Omental fat pad (tissue), 4 donors: ENCODE results near the gene MCM8. TPM values are rescaled to one million over a fixed set of nuclear protein-coding genes. Genes with fewer than 3 reads are reported as not detected.

Experiments used
- ATAC-seq: fragments of 150-250 bp; one replicate; pipeline ENCODE4 v1.9.1; 2016; ENCODE audit warnings: mild to moderate bottlenecking, moderate library complexity; ENCODE audit not compliant: low FRiP score
- DNase-seq: peaks from one replicate; pipeline ENCODE4 v3.0.0-alpha.2; 2019; ENCODE audit warnings: low spot score
- small RNA-seq: library from RNA; depleted of rRNA; stranded (forward); fragments of <200 nt; gene quantifications from one replicate; pipeline ENCODE3, GENCODE V24; 2016
- total RNA-seq, 4 donors: library from RNA; depleted of rRNA; stranded (reverse); fragments of >200 nt; gene quantifications; one replicate each; pipeline ENCODE4 v1.1.0, GENCODE V29; 2016
- TF ChIP-seq, protein P1 (sequence below), 3 donors: fragments of 450-650 bp; IDR thresholded peaks; one replicate each; pipeline ENCODE4 v1.5.1; 2016 to 2017; ENCODE audit warnings: antibody characterized with exemption in 3 of 3, mild to moderate bottlenecking in 3 of 3, moderate library complexity in 2 of 3

MCM8 gene
- total RNA-seq, 4 donors from 2014 or later: 2.3 to 8.0 (median 3.1) TPM

DNA sequence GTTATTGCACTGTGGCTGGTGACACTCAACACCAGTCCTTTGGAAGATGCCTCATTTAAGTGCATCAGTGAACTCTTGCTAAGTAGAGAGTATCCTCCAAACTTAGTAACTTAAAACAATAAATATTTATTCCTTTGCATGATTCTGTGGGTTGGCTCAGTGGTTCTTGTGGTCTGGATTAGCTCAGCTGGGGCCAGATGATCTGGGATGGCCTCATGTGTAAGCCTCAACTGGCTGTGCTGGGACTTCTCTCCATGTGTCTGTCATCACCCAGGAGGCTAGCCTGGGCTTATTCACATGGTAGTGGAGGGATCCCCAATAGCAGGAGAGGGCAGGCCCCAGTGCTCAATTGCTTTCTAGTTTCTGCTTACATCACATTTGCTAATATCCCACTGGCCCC lies 95.1 kb downstream of the MCM8 start:
- TF ChIP-seq, protein P1, sequence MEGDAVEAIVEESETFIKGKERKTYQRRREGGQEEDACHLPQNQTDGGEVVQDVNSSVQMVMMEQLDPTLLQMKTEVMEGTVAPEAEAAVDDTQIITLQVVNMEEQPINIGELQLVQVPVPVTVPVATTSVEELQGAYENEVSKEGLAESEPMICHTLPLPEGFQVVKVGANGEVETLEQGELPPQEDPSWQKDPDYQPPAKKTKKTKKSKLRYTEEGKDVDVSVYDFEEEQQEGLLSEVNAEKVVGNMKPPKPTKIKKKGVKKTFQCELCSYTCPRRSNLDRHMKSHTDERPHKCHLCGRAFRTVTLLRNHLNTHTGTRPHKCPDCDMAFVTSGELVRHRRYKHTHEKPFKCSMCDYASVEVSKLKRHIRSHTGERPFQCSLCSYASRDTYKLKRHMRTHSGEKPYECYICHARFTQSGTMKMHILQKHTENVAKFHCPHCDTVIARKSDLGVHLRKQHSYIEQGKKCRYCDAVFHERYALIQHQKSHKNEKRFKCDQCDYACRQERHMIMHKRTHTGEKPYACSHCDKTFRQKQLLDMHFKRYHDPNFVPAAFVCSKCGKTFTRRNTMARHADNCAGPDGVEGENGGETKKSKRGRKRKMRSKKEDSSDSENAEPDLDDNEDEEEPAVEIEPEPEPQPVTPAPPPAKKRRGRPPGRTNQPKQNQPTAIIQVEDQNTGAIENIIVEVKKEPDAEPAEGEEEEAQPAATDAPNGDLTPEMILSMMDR (IDR thresholded peaks at IDR 0.05): no peak
- ATAC-seq (no peak), DNase-seq (no peak)

DNA sequence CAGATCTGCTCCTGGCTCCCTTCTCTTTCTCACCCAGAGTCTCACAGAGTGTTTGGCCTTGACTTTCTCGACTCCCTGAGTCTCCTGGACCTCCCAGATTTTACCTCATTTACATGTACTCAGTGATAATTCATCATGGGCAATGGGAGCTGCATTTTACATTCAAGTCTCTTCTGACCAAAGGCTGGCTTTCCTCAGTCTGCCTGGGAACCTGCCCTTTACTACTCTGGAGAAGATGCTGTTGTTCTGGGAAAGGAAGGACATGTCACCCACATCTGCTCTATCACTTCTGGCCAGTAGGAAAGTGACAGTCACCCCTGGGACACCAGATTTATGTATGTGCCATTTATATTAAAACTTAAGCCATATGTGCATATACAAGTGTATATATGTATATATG lies 96.0 kb downstream of the MCM8 start:
- ATAC-seq: no peak
- no peak for DNase-seq
- TF ChIP-seq, protein P1 (IDR thresholded peaks at IDR 0.05): no peak

- TF ChIP-seq, protein P1 (IDR thresholded peaks at IDR 0.05): no peak
- ATAC-seq (no peak), DNase-seq (no peak)
Measured at GRCh38 chr20:6048391-6048790, 97.9 kb downstream of the MCM8 start.

Small RNAs within 50 kb of the gene (small RNA-seq; reads per million reads assigned to genes)
- gene RF00019 (not detected), gene RN7SL498P (not detected)

Other genes with a start within 250 kb of the MCM8 start
- gene SHLD1, start 200.3 kb upstream of the MCM8 start, total RNA-seq: 1 to 10 TPM; 1.2 to 4.0 (median 3.2) TPM
- 1 to 10 TPM in 1 of 4 donors, under 1 TPM in 2, not detected in 1; 0.46 to 1.1 (median 0.72) TPM for gene CHGB, start 39.1 kb upstream of the MCM8 start, total RNA-seq
- 10 to 100 TPM in 2 of 4 donors, 1 to 10 TPM in 2; 7.9 to 28.1 (median 9.7) TPM for gene TRMT6, start 119 bp upstream of the MCM8 start, total RNA-seq
- 100 to 1,000 TPM in 2 of 4 donors, 10 to 100 TPM in 2; 58.5 to 150 (median 101) TPM for gene CRLS1, start 55.5 kb downstream of the MCM8 start, total RNA-seq
- gene LRRN4, start 103.4 kb downstream of the MCM8 start, total RNA-seq: 100 to 1,000 TPM in 1 of 4 donors, 10 to 100 TPM in 2, not detected in 1; 22.9 to 154 (median 32.4) TPM
- gene FERMT1, start 172.4 kb downstream of the MCM8 start, total RNA-seq: 1 to 10 TPM in 3 of 4 donors, under 1 TPM in 1; 0.84 to 1.6 (median 1.2) TPM